Measurements from ENCODE around the gene ZNF616.

Gene ZNF616

DNA sequence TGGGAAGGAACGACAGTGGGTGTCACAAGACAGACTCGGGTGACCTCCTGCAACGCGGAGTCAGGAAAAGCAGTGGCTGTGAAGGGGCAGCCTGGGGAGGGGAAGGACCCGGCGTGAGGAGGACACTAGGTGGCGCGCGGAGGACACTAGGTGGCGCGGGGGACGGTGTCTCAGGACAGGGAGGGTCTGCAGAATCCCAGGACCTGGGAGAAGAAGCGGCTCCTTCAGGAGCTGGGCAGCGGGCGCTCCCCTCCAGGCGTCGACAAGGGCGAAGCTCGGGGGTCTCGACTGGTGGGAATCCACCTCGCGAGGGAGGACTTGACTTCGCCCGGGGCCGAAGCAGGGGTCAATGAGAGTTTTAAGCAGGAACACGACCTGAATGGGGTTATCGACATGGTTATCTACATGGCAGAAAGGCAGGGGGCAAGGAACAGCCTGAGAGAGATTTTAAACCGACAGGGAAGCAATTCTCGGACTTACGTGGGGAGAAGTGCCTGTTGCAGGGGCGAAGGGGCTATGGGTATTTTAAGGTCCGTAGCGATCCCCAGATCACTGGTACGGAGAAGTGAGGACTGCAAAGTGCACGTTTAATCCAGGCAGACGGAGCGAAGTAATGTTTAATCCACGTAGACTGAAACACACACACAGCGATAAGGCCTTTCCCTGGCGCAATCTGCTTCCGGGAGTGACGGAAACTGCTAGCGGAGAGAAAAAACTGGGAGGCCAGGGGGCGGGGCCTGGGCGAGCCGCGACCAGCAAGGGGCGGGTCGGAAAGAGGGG, at the start of gene ZNF616:
ZNF616 (minus strand) TSS at position 687 of the 780 bp plus-strand sequence. CDS start 9,426 bp downstream, outside the sequence.
- peak; percentile 95 for DNase-seq

DNA sequence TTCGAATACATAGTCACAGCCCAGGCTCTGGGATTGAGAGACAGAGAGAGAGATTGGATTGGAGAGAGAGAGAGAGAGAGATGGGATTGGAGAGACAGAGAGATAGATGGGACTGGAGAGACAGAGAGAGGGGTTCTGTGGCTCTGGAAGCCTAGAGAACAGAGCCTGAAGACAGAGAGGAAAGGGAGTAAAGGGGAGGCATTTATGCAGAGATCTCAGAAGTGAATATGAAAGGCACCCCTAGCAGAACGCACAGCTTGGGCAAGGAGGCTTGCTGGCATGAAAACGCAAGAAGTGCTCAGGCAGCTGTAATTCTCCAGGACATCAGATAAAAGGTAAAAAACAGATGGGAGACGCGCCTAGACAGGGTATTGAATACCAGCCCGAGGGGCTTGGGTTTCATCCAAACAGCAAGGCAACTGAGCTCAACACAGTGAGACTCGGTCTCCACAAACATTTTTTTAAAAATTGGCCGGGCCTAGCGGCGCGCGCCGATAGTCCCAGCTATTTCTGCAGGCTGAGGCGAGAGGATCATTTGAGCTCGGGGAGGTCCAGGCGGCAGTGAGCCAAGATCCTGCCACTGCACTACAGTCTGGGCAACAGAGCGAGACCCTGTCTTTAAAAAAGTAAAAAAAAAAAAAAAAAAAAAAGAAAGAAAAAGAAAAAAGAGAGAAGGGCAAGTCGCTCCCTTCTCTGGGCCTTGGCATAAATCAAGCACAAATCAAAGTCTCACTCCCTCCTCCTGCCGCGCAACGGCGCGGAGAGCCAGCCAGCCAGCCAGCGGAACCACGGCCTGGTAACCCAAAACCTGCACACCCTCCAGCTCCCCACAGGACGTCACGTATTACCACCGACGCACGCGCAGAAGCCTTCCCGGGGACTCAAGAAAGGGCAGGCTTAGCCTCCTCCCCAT, 49.3 kb upstream of the ZNF616 start:
- no peak for DNase-seq

DNA sequence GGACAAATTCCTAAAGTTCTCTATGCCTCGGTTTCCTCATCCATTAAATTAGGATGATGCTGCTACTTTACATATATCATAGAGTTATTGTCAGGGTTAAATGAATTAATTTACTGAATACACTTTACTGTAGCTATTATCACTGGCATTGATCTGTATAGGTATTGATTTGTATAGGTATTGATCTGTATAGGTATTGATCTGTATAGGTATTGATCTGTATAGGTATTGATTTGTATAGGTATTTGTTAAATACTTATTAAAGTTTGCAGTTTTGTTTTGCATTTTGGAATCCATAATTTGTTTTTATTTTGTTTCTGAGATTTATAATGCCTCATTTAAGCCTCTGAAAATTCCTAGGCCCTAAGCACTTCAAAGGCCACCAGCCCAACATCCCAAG, 47.7 kb upstream of the ZNF616 start:
- DNase-seq = no peak

DNA sequence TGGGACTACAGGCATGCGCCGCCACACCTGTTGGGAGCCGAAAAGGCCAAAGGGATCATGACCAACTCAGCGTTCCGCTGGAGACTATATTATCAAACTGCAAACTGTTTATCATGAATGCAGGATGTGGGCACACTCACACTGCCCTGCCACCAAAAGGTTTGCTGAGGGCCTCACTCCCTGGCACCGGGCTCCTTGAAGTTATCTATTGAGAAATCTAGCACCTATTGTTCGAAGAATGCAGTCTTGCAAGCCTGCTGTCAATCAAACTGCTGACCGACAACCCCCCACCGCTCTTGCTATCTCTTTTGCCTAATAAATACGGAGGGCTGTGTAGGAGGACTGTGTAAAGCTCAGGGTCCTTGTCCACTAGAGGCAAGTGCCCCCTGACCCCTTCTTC, 36.8 kb upstream of the ZNF616 start:
- no peak for DNase-seq

DNA sequence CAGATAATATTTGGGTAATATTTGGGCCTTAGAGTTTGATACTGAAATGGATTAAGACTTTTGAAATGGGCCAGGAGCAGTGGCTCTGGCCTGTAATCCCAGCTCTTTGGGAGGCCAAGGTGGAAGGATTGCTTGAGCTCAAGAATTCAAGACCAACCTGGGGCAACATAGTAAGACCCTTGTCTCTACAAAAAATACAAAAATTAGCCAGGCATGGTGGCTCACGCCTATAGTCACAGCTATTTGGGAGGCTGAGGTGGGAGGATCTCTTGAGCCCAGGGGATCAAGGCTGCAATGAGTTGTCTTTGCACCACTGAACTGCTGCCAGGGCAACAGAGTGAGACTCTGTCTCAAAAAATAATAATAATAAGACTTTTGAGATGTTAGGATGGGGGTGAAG, 32.6 kb upstream of the ZNF616 start:
- DNase-seq = no peak

DNA sequence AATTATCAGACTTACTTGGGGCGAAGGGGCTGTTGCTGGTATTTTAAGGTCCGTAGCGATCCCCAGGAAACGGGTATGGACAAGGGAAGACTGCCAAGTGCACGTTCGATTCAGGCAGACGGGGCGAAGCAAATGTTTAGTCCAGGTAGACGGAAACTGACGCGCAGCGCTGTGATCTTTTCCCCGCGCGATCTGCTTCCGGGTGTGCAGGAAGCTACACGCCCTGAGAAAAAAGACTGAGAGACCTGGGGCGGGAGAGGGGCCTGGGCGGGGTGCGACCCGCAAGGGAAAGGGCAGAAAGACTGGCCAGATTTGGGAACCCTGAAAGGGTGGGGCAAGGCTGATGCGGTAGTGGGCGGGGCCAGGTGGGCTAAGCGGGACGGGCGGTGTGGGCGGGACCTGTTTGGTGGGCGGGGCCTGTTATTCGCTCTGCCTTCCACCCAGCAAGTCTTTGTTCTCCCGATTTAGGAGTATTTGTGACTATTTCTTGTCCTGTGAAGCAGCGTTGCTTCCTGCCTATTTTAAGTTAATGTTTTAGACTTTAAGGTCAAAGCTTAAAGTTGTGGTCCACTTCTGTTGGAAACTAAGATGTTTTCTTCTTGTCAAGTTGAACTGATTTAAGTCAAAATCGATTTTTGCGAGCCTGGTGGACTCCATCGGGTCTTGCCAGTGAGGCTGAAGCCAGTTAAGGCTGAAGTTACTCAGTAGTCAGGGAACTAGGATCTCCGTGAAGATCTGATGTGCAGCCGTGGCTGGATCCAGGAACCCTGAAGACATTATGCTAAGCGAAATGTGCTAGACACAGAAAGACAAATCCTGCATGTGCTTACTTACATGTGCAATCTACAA, 31.8 kb upstream of the ZNF616 start, which contains the start of gene ZNF836:
ZNF836 (minus strand) TSS at position 301 of the 849 bp plus-strand sequence. CDS start 3,549 bp downstream, outside the sequence.
- peak; percentile 83 for DNase-seq

DNA sequence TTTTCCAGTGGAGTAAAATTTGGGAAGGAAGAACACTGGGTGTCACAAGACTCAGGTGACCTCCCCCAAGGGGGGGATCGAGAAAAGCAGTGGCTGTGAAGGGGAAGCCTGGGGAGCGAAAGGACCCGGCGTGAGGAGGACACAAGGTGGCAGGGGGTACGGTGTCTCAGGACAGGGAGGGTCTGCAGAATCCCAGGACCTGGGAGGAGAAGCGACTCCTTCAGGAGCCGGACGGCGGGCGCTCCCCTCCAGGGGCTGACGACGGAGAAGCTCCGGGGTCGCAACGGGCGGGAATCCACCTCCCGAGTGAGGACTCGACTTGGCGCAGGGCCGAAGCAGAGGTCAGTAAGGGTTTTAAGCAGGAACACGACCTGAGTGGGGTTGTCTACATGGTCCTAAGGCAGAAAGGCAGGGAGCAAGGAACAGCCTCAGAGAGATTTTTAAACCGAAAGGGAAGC, 31.2 kb upstream of the ZNF616 start:
- DNase-seq = peak; percentile 64

DNA sequence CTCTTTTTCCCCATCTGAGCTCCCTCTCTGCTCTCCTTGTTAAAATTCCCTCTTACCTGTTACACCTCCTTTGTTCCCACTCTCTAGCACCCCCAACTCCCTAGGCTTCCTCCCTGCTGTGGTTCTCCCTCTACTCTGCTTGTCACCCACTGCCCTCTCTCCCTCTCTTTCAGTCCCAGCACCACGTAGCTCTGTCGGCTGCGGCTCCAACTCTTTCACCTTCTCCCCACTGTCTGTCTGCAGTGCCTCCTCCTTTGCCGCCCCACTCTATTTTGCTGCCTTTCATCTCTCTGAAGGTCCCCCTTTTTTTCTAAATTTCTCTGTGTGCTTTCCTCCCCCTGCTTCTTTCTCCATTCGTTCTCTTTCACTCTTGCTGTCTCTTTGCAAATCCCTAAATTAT, 30.6 kb upstream of the ZNF616 start:
- DNase-seq = peak; percentile 27

DNA sequence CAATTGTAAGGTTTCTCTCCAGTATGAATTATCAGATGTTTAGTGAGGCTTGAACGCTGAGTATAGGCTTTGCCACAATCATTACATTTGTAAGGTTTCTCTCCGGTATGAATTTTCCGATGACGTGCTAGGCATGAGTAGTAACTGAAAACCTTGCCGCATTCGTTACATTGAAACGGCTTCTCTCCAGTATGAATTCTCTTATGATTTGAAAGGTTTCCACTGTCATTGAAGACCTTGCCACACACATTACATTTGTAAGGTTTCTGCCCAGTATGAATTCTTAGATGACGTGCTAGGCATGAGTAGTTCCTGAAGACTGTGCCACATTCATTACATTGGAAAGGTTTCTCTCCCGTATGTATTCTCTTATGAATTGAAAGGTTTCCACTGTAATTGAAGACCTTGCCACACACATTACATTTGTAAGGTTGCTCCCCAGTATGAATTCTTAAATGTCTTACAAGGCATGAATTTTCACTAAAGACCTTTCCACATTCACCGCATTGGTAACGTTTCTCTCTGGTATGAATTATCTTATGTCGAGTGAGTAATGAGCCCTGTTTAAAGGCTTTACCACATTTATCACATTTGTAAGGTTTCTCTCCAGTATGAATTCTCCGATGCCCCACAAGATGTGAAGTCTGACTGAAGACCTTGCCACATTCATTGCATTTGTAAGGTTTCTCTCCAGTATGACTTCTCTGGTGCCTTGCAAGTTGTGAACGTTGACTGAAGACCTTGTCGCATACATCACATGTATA, 16.0 kb upstream of the ZNF616 start:
- no peak for DNase-seq

DNA sequence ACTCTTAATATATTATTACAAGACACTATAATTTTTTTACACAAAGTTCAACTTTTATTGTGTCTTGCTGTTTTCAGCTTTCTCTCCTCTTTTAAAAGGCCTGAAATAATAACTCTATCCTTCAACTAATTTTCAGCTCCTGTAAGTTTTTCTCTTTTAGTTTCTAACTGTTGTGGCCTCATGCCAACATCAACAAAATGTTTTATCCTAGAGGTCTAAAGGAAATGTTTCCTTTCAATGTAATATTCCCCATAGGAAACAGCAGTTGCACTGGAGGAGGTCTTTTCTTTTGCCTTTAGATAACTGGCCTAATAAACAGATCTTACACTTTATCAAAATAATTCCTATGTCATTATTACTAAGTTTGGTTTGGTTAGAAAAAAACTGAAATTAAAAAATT, 8.5 kb upstream of the ZNF616 start:
- no peak for DNase-seq

DNA sequence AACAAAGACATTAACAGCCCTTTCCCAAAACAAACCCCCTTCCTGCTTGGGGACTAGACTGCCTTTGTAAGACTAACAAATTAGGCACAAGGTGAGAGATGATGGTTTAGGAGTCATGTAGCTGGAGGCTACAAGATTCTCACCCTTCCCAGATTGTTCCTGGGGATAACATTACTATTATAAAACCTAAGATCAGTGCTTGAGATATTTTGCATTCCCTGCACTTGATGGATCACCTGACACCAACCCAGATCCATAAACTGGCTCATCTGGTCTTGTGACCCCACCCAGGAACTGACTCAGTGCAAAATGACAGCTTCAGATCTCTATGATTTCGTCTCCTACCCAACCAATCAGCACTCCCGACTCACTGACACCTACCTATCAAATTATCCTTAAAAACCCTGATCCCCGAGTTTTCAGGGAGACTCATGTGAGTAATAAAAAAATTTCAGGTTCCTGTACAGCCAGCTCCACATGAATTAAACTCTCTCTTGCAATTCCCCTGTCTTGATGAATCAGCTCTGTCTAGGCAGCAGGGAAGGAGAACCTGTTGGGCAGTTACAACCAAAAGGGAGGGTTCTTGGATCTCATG, 2.4 kb upstream of the ZNF616 start:
- no peak for DNase-seq

DNA sequence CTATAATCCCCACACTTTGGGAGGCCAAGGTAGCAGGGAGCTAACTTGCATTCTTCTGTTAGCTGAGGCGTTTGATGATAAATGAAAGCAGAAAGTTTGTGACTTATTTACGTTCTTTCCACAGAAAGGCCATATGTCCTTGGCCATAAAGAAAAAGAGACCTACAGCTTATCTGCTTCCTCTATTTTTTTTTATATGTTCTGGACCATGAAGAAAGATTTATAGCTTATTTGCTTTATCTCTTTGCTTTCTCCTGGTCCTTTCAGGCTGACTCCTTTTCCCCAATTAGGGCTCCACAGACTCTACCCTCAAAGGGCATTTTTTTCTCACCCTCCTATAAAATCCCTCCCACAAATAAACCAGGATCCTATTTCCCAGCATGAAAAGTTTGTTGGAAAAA, 1.5 kb upstream of the ZNF616 start:
- no peak for DNase-seq

DNA sequence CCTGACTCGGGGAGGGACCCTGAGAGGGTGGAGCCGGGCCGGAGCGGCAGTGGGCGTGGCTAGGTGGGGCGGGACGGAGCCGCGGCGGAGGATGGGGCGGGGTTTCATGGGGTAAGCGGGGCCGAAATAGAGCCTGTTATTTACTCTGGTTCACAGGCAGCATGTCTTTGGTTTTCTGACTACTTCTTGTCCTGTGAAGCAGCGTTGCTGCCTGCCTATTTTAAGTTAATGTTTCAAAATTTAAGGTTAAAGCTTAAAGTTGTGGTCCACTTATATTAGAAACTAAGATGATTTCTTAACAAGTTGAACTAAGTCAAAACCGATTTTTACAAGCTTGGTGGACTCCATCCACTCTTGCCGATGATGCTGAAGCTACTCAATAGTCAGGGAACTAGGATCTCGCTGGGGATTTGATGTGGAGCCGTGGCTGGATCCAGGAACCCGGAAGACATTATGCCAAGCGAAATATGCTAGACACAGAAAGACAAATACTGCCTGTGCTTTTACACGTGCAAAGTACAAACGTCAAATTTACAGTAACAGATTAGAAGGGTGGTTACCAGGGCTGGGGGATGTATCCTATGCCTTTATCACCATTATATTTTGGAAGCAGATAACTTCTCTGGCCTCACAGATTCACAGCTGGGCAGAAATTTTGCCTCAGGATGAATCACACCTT, 433 bp upstream of the ZNF616 start:
- DNase-seq = no peak

DNA sequence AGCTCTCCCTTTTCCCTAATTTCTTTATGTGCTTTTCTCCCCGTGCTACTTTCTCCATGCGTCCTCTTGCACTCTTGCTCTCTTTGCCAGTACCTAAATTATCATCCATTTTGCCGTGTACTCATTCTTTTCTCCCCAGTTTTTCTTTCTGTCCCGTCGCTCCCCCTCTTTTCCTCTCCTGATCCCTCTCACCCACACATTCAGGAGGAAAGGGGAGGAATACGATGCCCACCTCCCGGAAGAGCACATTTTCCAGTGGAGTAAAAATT, 821 bp downstream of the ZNF616 start:
- no peak for DNase-seq

DNA sequence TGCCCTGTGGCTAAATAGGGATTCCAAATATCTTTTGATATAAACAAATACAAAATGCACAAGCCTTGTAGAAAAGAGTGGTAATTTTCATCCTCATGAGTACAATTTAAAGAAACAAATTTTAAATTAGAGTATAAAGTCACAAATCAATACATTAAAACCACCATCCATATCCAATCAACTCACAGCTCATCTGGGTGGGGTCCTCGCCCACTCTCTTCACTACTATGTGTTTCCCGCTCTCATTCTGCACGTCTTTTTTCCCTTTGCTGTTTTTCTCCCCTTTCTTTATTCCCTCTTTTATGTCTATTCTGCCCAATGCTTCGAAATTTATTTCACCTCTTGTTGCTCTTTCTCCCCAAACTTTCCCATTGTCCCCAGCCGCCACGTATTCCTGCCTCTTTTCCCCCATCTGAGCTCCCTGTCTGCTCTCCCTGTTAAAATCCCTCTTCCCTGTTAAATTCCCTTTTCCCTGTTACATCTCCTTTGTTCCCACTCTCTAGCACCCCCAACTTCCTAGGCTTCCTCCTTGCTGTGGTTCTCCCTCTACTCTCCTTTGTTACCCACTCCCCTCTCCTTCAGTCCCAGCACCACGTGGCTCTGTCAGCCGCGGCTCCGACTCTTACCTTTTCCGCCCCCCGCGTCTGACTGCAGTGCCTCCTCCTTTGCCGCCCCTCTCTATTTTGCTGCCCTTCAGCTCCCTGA, 1.3 kb downstream of the ZNF616 start:
- DNase-seq = peak; percentile 73

DNA sequence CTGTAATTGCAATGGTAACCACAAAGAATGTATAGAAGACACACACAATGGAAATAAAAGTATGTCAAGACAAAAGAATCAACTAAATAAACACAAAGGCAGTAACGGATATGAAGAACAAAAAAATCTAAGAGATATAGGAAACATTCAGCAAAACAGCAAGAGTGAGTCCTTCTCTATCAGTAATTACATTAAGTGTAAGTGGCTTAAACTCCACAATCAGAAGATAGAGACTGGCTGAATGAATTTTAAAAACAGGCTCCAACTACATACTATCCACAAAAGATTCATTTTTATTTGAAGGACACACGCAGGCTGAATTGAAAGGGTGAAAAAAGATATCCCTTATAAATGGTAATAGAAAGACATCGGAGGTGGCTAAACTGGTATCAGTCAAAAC, 19.5 kb downstream of the ZNF616 start:
- DNase-seq = no peak

DNA sequence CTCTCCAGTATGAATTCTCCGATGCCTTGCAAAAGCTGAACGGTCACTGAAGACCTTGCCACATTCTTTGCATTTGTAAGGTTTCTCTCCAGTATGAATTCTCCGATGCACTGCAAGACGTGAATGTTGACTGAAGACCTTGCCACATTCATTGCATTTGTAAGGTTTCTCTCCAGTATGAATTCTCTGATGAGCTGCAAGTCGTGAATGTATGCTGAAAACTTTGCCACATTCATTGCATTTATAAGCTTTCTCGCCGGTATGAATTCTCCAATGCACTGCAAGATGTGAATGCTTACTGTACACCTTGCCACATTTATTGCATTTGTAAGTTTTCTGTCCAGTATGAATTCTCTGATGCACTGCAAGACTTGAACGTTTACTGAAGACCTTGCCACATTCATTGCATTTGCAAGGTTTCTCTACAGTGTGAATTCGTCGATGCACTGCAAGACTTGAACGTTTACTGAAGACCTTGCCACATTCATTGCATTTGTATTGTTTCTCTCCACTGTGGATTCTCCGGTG, 24.1 kb downstream of the ZNF616 start:
- no peak for DNase-seq

DNA sequence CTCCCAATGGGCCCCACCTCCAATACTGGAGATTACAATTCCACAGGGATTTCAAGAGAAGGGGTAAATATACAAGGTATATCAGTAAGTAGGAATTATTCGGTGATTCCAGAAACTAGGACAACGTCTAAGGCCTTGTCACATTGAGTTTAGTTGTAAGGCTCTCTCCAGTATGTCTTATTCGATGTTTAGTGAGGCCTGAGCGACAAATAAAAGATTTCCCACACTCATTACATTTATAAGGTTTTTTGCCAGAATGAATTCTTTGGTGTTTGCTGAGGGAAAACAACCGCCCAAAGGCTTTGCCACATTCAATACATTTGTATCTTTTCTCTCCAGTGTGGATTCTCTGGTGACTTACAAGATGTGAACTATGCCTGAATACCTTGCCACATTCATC, 25.0 kb downstream of the ZNF616 start:
- DNase-seq = no peak

DNA sequence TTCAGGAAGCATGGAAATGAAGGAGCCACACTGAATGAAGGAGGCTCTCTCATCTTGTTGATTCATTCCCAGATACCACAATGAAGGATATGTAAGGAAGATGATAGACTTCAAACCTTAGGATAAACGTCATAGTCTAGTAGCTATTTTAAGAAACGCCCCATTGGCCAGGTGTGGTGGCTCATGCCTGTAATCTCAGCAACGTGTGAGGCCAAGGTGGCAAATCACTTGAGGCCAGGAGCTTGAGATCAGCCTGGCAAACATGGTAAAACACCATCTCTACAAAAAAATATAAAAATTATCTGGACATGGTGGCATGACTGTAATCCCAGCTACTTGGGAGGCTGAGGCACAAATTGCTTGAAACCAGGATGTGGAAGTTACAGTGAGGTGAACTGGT, 27.1 kb downstream of the ZNF616 start:
- no peak for DNase-seq

DNA sequence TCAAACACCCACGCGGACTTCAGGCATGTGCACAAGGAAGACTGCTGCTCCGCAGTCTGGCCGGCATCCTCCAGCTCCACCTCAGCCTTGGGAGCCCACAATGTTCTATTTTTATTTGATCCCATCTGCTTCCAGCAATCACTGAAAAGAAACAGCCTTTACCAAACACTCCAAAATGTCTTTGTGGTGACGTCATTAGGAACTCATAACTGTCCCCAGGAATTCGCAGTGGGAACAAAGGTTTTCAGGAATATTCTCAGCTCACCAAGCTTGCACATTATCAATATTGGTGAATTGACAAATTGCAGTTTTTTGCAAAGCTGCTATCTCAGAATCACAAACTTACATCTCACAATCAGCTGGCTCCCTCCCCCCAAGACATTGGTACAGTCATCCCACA, 29.0 kb downstream of the ZNF616 start:
- DNase-seq = no peak

Measured in NCI-H1105 treated with DMSO at 0.1 percent for 48 hours (cell line).